ENCODE measurements around the gene PPP2R3B.

PPP2R3B gene

DNA sequence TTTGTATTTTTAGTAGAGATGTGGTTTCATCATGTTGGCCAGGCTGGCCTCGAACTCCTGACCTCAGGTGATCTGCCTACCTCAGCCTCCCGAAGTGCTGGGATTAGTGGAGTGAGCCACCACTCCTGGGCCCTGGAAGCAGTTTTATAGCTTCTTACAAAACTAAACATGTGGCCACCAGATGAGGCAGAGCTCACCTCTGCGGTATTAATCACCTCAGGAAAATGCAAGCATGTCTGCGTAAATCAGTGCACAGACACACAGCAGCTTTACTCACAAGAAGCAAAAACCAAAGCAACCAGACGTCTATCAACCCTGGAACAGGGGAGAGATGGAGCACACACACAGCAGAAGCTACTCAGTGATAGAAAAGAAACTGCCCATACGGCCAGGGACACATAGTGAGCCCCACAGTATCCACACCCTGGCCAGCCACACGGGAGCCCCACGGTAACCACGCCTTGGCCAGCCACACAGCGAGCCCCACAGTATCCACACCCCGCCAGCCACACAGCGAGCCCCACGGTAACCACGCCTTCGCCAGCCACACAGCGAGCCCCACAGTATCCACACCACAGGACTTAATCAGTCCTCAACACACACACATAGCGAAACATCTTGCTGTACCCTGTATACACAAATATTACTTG lies 30.2 kb downstream of the PPP2R3B start:
- H3K4me1 ChIP-seq (ENCODE audit: control insufficient read depth, insufficient read depth, low read length), result no peaks in the 10 kb centered on the region
- no peaks in the 10 kb centered on the region for H3K9me3 ChIP-seq (ENCODE audit: control insufficient read depth, insufficient read depth, low read depth, low read length)
- ChIA-PET POLR2A (no interaction called here), CTCF (no interaction called here)
- TF ChIP-seq ZNF76 (tag by site-specific recombination; IDR thresholded peaks at IDR 0.05; ENCODE audit: borderline replicate concordance, low read depth) (no peak), IKZF3 (tag by site-specific recombination; IDR thresholded peaks at IDR 0.05) (no peak), ZNF223 (tag by site-specific recombination; IDR thresholded peaks at IDR 0.05) (no peak)
- H3K27ac ChIP-seq (ENCODE audit: extremely low read depth, low read depth, low read length), result no peak overlapping the region
- peaks cover 5 to 35% of the 10 kb centered on the region in 2 experiments for H3K36me3 ChIP-seq (ENCODE audit: control insufficient read depth in 2 of 2, insufficient read depth in 1 of 2, low read length in 2 of 2)
- no peak overlapping the region for H3K4me3 ChIP-seq (ENCODE audit: low read depth, low read length)

GRCh38 chrX:355329-356050 lies 31.2 kb downstream of the PPP2R3B start:
- H3K27ac ChIP-seq (ENCODE audit: extremely low read depth, low read depth, low read length), result no peak overlapping the region
- H3K4me3 ChIP-seq (ENCODE audit: low read depth, low read length), result no peak overlapping the region
- TF ChIP-seq PBX3 (CRISPR knock-in tag; IDR thresholded peaks at IDR 0.05) (no peak), ZNF133 (tag by site-specific recombination; IDR thresholded peaks at IDR 0.05) (no peak), ZNF114 (tag by site-specific recombination; IDR thresholded peaks at IDR 0.05) (no peak), ZNF704 (tag by site-specific recombination; IDR thresholded peaks at IDR 0.05) (no peak), ZFP37 (tag by site-specific recombination; IDR thresholded peaks at IDR 0.05) (no peak), ZNF776 (tag by site-specific recombination; IDR thresholded peaks at IDR 0.05; ENCODE audit: borderline replicate concordance) (no peak)
- ChIA-PET CTCF (no interaction called here), POLR2A (no interaction called here)
- H3K9me3 ChIP-seq (ENCODE audit: control insufficient read depth, insufficient read depth, low read depth, low read length), result no peaks in the 10 kb centered on the region
- H3K4me1 ChIP-seq (ENCODE audit: control insufficient read depth, insufficient read depth, low read length), result no peaks in the 10 kb centered on the region
- peaks cover 5 to 24% of the 10 kb centered on the region in 2 experiments for H3K36me3 ChIP-seq (ENCODE audit: control insufficient read depth in 2 of 2, insufficient read depth in 1 of 2, low read length in 2 of 2)

DNA sequence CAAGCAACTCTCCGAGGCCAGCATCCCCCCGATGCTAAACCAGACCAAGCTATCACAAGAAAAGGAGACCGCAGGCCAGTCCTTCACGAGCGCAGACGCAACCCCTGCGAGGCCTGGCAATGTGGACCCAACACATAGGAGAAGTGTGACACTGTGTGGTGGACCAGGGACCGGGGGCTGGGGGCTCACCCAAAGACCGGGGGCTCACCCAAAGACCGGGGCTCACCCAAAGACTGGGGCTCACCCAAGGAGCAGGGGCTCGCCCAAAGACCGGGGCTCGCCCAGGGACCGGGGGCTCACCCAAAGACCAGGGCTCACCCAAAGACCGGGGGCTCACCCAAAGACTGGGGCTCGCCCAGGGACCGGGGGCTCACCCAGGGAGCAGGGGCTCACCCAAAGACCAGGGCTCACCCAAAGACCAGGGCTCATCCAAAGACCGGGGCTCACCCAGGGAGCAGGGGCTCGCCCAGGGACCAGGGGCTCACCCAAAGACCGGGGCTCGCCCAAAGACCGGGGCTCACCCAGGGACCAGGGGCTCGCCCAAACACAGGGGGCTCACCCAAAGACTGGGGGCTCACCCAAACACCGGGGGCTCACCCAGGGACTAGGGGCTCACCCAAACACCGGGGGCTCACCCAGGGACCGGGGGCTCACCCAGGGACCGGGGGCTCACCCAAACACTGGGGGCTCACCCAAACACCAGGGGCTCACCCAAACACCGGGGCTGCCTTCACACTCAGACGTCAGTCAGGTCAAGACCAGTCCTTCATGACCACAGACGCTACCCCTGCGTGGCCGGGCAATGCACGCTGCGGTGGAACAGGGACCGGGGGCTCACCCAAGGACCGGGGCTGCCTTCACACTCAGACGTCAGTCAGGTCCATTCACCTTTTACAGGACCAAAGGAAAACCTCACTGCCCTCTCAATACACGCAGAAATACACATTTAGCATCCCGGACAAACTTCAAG lies 32.9 kb downstream of the PPP2R3B start:
- POLR2A ChIA-PET, result no interaction called here
- no peak overlapping the region for H3K27ac ChIP-seq (ENCODE audit: extremely low read depth, low read depth, low read length)
- H3K4me1 ChIP-seq (ENCODE audit: control insufficient read depth, insufficient read depth, low read length), result no peaks in the 10 kb centered on the region
- peaks cover 0 to 11% of the 10 kb centered on the region in 2 experiments; a peak in 2 of 3 replicates for H3K36me3 ChIP-seq (ENCODE audit: control insufficient read depth in 2 of 2, insufficient read depth in 1 of 2, low read length in 2 of 2)
- no peak overlapping the region for H3K4me3 ChIP-seq (ENCODE audit: low read depth, low read length)
- H3K9me3 ChIP-seq (ENCODE audit: control insufficient read depth, insufficient read depth, low read depth, low read length), result no peaks in the 10 kb centered on the region
- CTCF ChIA-PET, result no interaction called here
- no peak for TF ChIP-seq ZNF266 (tag by site-specific recombination; IDR thresholded peaks at IDR 0.05; ENCODE audit: low read depth)
- TF ChIP-seq INSM2 (tag by site-specific recombination; IDR thresholded peaks at IDR 0.05), result no peak
- TF ChIP-seq ZNF473 (tag by site-specific recombination; IDR thresholded peaks at IDR 0.05), result no peak
- no peak for TF ChIP-seq ZNF449 (tag by site-specific recombination; IDR thresholded peaks at IDR 0.05)
- no peak for TF ChIP-seq ZSCAN16 (tag by site-specific recombination; IDR thresholded peaks at IDR 0.05)
- TF ChIP-seq ZNF830 (tag by site-specific recombination; IDR thresholded peaks at IDR 0.05; ENCODE audit: low read depth), result no peak
- TF ChIP-seq ZSCAN30 (tag by site-specific recombination; IDR thresholded peaks at IDR 0.05), result no peak
- no peak for TF ChIP-seq GLI4 (tag by site-specific recombination; IDR thresholded peaks at IDR 0.05)
- no peak for TF ChIP-seq YY1 (tag by site-specific recombination; IDR thresholded peaks at IDR 0.05)
- TF ChIP-seq, protein P1, sequence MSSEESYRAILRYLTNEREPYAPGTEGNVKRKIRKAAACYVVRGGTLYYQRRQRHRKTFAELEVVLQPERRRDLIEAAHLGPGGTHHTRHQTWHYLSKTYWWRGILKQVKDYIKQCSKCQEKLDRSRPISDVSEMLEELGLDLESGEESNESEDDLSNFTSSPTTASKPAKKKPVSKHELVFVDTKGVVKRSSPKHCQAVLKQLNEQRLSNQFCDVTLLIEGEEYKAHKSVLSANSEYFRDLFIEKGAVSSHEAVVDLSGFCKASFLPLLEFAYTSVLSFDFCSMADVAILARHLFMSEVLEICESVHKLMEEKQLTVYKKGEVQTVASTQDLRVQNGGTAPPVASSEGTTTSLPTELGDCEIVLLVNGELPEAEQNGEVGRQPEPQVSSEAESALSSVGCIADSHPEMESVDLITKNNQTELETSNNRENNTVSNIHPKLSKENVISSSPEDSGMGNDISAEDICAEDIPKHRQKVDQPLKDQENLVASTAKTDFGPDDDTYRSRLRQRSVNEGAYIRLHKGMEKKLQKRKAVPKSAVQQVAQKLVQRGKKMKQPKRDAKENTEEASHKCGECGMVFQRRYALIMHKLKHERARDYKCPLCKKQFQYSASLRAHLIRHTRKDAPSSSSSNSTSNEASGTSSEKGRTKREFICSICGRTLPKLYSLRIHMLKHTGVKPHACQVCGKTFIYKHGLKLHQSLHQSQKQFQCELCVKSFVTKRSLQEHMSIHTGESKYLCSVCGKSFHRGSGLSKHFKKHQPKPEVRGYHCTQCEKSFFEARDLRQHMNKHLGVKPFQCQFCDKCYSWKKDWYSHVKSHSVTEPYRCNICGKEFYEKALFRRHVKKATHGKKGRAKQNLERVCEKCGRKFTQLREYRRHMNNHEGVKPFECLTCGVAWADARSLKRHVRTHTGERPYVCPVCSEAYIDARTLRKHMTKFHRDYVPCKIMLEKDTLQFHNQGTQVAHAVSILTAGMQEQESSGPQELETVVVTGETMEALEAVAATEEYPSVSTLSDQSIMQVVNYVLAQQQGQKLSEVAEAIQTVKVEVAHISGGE (tag by site-specific recombination; conservative IDR thresholded peaks at IDR 0.05; ENCODE audit: low read depth), result no peak
